ENCODE results near the gene LPAR6. TPM values are rescaled to one million over a fixed set of nuclear protein-coding genes. Genes with fewer than 3 reads are reported as not detected.

Gene LPAR6
- total RNA-seq, 2 experiments from 2014 or later = not detected

- H3K4me1 ChIP-seq (ENCODE audit: insufficient read depth, low read length, poor library complexity, severe bottlenecking) = no peaks in the 10 kb centered on the region
- H3K27ac ChIP-seq (ENCODE audit: low read depth, low read length, poor library complexity, severe bottlenecking) = no peak overlapping the region
- no peak for TF ChIP-seq EZH2phosphoT487 (IDR thresholded peaks at IDR 0.05; ENCODE audit: borderline replicate concordance, low read depth, low read length)
- TF ChIP-seq CTCF (conservative IDR thresholded peaks at IDR 0.05; ENCODE audit: low read length) = no peak
- ChIA-PET POLR2A (interaction anchor here (0.6 to 1.1 kb wide), 8 partner anchors 11 to 1634 kb away, joined by 3 to 4 read pairs (median 3); no protein-coding TSS in a partner anchor), CTCF (ENCODE audit: unreplicated experiment) (no interaction called here)
- BruUV-seq (replicated peaks) = no TSS peak
- DNase-seq (ENCODE audit: low spot score) = no peak
- peaks cover 23% of the 10 kb centered on the region; the same call in 1 of the 2 replicates for H3K36me3 ChIP-seq (ENCODE audit: insufficient read depth, low read length)
- H3K9me3 ChIP-seq (ENCODE audit: low read length) = no peaks in the 10 kb centered on the region
- no peak overlapping the region for H3K4me2 ChIP-seq (ENCODE audit: low read length)
- no peaks in the 10 kb centered on the region for H3K79me2 ChIP-seq (ENCODE audit: insufficient read depth, low read depth, low read length)
- intact Hi-C loops (cut with micrococcal nuclease; ENCODE audit: unreplicated experiment) = no loop called here
- H4K20me1 ChIP-seq (ENCODE audit: insufficient read depth, low read length) = no peaks in the 10 kb centered on the region
- no peak overlapping the region for H3K4me3 ChIP-seq (ENCODE audit: low read depth, low read length, poor library complexity, severe bottlenecking)
- no peak overlapping the region for H2AFZ ChIP-seq (ENCODE audit: low read length)
- H3K9me2 ChIP-seq (ENCODE audit: insufficient read depth, low read length) = no peaks in the 10 kb centered on the region
Observed at GRCh38 chr13:48443442-48444208, 30.7 kb upstream of the LPAR6 start.

GRCh38 chr13:48437371-48437770, 24.5 kb upstream of the LPAR6 start:
- Histone ChIP-seq H3K4me1 (ENCODE audit: insufficient read depth, low read length, poor library complexity, severe bottlenecking) (no peaks in the 10 kb centered on the region), H2AFZ (ENCODE audit: low read length) (no peak overlapping the region), H3K4me2 (ENCODE audit: low read length) (no peak overlapping the region), H3K9me2 (ENCODE audit: insufficient read depth, low read length) (no peaks in the 10 kb centered on the region), H3K36me3 (ENCODE audit: insufficient read depth, low read length) (peaks cover 13% of the 10 kb centered on the region), H3K79me2 (ENCODE audit: insufficient read depth, low read depth, low read length) (no peaks in the 10 kb centered on the region), H3K9me3 (ENCODE audit: low read length) (no peaks in the 10 kb centered on the region), H4K20me1 (ENCODE audit: insufficient read depth, low read length) (no peaks in the 10 kb centered on the region), H3K4me3 (ENCODE audit: low read depth, low read length, poor library complexity, severe bottlenecking) (no peak overlapping the region), H3K27ac (ENCODE audit: low read depth, low read length, poor library complexity, severe bottlenecking) (no peak overlapping the region)
- TF ChIP-seq EZH2phosphoT487 (IDR thresholded peaks at IDR 0.05; ENCODE audit: borderline replicate concordance, low read depth, low read length) = no peak
- TF ChIP-seq CTCF (conservative IDR thresholded peaks at IDR 0.05; ENCODE audit: low read length) = no peak
- no peak for DNase-seq (ENCODE audit: low spot score)
- CTCF ChIA-PET (ENCODE audit: unreplicated experiment) = no interaction called here
- POLR2A ChIA-PET = interaction anchor here (0.7 kb wide), 1 partner anchor 1875 kb away, joined by 3 read pairs; no protein-coding TSS in a partner anchor
- BruUV-seq (replicated peaks) = no TSS peak
- intact Hi-C loops (cut with micrococcal nuclease; ENCODE audit: unreplicated experiment) = no loop called here

GRCh38 chr13:48436661-48437288, 23.9 kb upstream of the LPAR6 start:
- DNase-seq (ENCODE audit: low spot score) = no peak
- H3K79me2 ChIP-seq (ENCODE audit: insufficient read depth, low read depth, low read length) = no peaks in the 10 kb centered on the region
- no peak overlapping the region for H3K4me3 ChIP-seq (ENCODE audit: low read depth, low read length, poor library complexity, severe bottlenecking)
- TF ChIP-seq CTCF (conservative IDR thresholded peaks at IDR 0.05; ENCODE audit: low read length) = no peak
- no peak for TF ChIP-seq EZH2phosphoT487 (IDR thresholded peaks at IDR 0.05; ENCODE audit: borderline replicate concordance, low read depth, low read length)
- H3K36me3 ChIP-seq (ENCODE audit: insufficient read depth, low read length) = peaks cover 13% of the 10 kb centered on the region
- no peak overlapping the region for H3K27ac ChIP-seq (ENCODE audit: low read depth, low read length, poor library complexity, severe bottlenecking)
- H4K20me1 ChIP-seq (ENCODE audit: insufficient read depth, low read length) = no peaks in the 10 kb centered on the region
- intact Hi-C loops (cut with micrococcal nuclease; ENCODE audit: unreplicated experiment) = no loop called here
- no TSS peak for BruUV-seq (replicated peaks)
- CTCF ChIA-PET (ENCODE audit: unreplicated experiment) = no interaction called here
- no peaks in the 10 kb centered on the region for H3K9me2 ChIP-seq (ENCODE audit: insufficient read depth, low read length)
- H2AFZ ChIP-seq (ENCODE audit: low read length) = no peak overlapping the region
- H3K4me2 ChIP-seq (ENCODE audit: low read length) = no peak overlapping the region
- POLR2A ChIA-PET = interaction anchor here (0.7 kb wide), 2 partner anchors 294 to 1876 kb away, joined by 3 read pairs; no protein-coding TSS in a partner anchor
- H3K4me1 ChIP-seq (ENCODE audit: insufficient read depth, low read length, poor library complexity, severe bottlenecking) = no peaks in the 10 kb centered on the region
- H3K9me3 ChIP-seq (ENCODE audit: low read length) = no peaks in the 10 kb centered on the region
